ENCODE results near the gene SEL1L. TPM values are rescaled to one million over a fixed set of nuclear protein-coding genes. Genes with fewer than 3 reads are reported as not detected.

SEL1L gene
- total and polyA plus RNA-seq, 2 experiments from 2014 or later, result 20.6 to 22.6 TPM

DNA sequence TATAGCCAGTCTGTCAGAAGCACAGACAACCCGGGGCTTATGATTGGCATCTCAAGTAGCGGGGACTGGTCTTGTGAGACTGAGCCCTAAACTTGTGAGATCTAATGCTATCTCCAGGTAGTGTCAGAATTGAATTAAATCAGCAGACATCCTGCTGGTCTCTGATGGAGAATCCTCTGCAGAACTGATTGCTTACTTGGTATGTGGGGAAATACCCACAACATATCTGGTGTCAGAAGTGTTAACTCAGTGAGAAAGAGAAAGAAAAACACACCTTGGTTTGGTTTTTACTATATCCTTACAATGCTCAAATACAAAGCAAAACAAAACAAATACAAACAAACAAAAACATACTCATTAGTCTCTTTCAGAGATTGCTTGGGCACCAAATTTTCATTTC, 10.0 kb downstream of the SEL1L start (continued):
- no peak for TF ChIP-seq ZNF462 (CRISPR knock-in tag; IDR thresholded peaks at IDR 0.05)
- no peak for TF ChIP-seq EZH2 (IDR thresholded peaks at IDR 0.05; ENCODE audit: low read depth, unreplicated experiment)
- no peak for TF ChIP-seq ETS1 (IDR thresholded peaks at IDR 0.05)
- no peak for TF ChIP-seq CTCF (conservative IDR thresholded peaks at IDR 0.05; ENCODE audit: low read depth in 2 of 2)
- TF ChIP-seq CREB1 (CRISPR knock-in tag; IDR thresholded peaks at IDR 0.05; ENCODE audit: low read depth), result no peak
- no peak for TF ChIP-seq ZNF114 (CRISPR knock-in tag; IDR thresholded peaks at IDR 0.05)

GRCh38 chr14:81523016-81523415, 10.6 kb downstream of the SEL1L start:
- Histone ChIP-seq H3K9me2 (ENCODE audit: insufficient read depth) (no peaks in the 10 kb centered on the region), H3K27me3 (ENCODE audit: insufficient read depth) (no peaks in the 10 kb centered on the region), H3K4me1 (ENCODE audit: insufficient read depth) (no peaks in the 10 kb centered on the region), H3K4me2 (no peak overlapping the region), H3K27ac (ENCODE audit: low read depth) (no peak overlapping the region), H2AFZ (no peak overlapping the region), H3F3A (replicated peaks; ENCODE audit: low read depth) (no peaks in the 10 kb centered on the region), H3K4me3 (no peak overlapping the region), H3K36me3 (ENCODE audit: insufficient read depth) (0 out of 2 replicates have a peak, but pooled peaks cover 3% of the 10 kb centered on the region), H3K79me2 (replicated peaks; ENCODE audit: insufficient read depth) (0 out of 2 replicates have a peak, but pooled peaks cover 6% of the 10 kb centered on the region), H4K20me1 (replicated peaks; ENCODE audit: insufficient read depth) (peaks cover 15% of the 10 kb centered on the region)
- Mint-ChIP-seq H3K4me3 (no peak overlapping the region), H3K4me1 (peaks cover under 1% of the 10 kb centered on the region; the same call in 2 of the 3 replicates), H3K9me3 (no peaks in the 10 kb centered on the region), H3K27me3 (ENCODE audit: insufficient read depth, low read depth, poor library complexity) (no peaks in the 10 kb centered on the region), H3K27ac (no peak overlapping the region), H3K36me3 (ENCODE audit: low read depth) (no peaks in the 10 kb centered on the region; the same call in 1 of the 3 replicates)
- DNase-seq (ENCODE audit: low spot score), result no peak
- ATAC-seq, result no peak
- TF ChIP-seq ZNF462 (CRISPR knock-in tag; IDR thresholded peaks at IDR 0.05), result no peak
